PFSK-1 (cell line): ENCODE measurements around the gene KRTAP13-2.

Experiments used
- FOXP2 ChIP-seq: optimal IDR thresholded peaks from 2 replicates; pipeline ENCODE3; 2011; ENCODE audit warnings: borderline replicate concordance, control low read depth, inconsistent platforms; ENCODE audit not compliant: insufficient read depth; ENCODE audit errors: extremely low read length, extremely low read depth
- POLR2AphosphoS5 ChIP-seq: IDR thresholded peaks from 2 replicates; pipeline ENCODE4 v1.6.1; 2012; ENCODE audit warnings: low read depth, mild to moderate bottlenecking, control low read depth, low read length, moderate library complexity
- TAF1 ChIP-seq: IDR thresholded peaks from 2 replicates; pipeline ENCODE4 v1.6.1; 2012; ENCODE audit warnings: low read length, control low read depth, borderline replicate concordance; ENCODE audit not compliant: insufficient read depth

- TF ChIP-seq POLR2AphosphoS5: no peak
- TF ChIP-seq TAF1: no peak
- TF ChIP-seq FOXP2: no peak
Observed at GRCh38 chr21:30355906-30356305, 16.2 kb downstream of the KRTAP13-2 start.
